Naive thymus-derived CD8-positive, alpha-beta T cell (primary cell): Measurements from ENCODE around the gene GSDMA. TPM values are rescaled to one million over a fixed set of nuclear protein-coding genes. Genes with fewer than 3 reads are reported as not detected.

Experiments
- ATAC-seq, 2 donors: fragments of 150-1000 bp; cut with Tn5 transposase in 1 of 2; sonication (Bioruptor Pico), chemical (Tn5 transposase) in 1 of 2; 1 replicate in 1 of 2; 2 replicates in 1 of 2; pipeline ENCODE4 v1.10.0; 2021; ENCODE audit warnings: mild to moderate bottlenecking in 2 of 2, moderate library complexity in 2 of 2
- POLR2A ChIA-PET: fragments of 350-600 bp; sonication (Branson Sonifier 250); formaldehyde crosslinking; loops from one replicate; lab custom pipeline; 2021; ENCODE audit warnings: antibody characterized with exemption; lab: Charles Lee
- DNase-seq, 10 donors: peaks; one replicate each; pipeline versions ENCODE4 v3.0.0 to v3.0.0-alpha.2; 2020 to 2022
- H3K27ac Mint-ChIP-seq, 10 donors: one replicate each; pipeline ENCODE4 v1.8.0; 2020 to 2022; ENCODE audit warnings: mild to moderate bottlenecking in 10 of 10, mixed read lengths in 10 of 10, moderate library complexity in 4 of 10, inconsistent platforms in 1 of 10
- H3K27me3 Mint-ChIP-seq, 5 donors: one replicate each; pipeline ENCODE4 v1.8.0; 2021 to 2022; ENCODE audit warnings: mixed read lengths in 5 of 5
- H3K36me3 Mint-ChIP-seq, 3 donors: one replicate each; pipeline ENCODE4 v1.8.0; 2020 to 2022; ENCODE audit warnings: mixed read lengths in 3 of 3, mild to moderate bottlenecking in 2 of 3, inconsistent platforms in 1 of 3
- H3K4me1 Mint-ChIP-seq, 4 donors: one replicate each; pipeline ENCODE4 v1.8.0; 2021 to 2022; ENCODE audit warnings: mixed read lengths in 4 of 4
- H3K4me3 Mint-ChIP-seq, 10 donors: one replicate each; pipeline ENCODE4 v1.8.0; 2020 to 2022; ENCODE audit warnings: mild to moderate bottlenecking in 10 of 10, mixed read lengths in 10 of 10, moderate library complexity in 6 of 10, inconsistent platforms in 1 of 10
- H3K9me3 Mint-ChIP-seq, 9 donors: one replicate each; pipeline ENCODE4 v1.8.0; 2020 to 2022; ENCODE audit warnings: mixed read lengths in 9 of 9, mild to moderate bottlenecking in 3 of 9, inconsistent platforms in 1 of 9, moderate library complexity in 1 of 9
- polyA plus RNA-seq, 3 donors: library from polyadenylated mRNA; unstranded; fragments of 300-500 nt; fragmentation: Illumina TruSeq; gene quantifications; one replicate each; pipeline ENCODE4 v1.2.3, GENCODE V29; 2021
- total RNA-seq, 8 experiments: library from RNA in 2 of 8; stranded (reverse) in 2 of 8; gene quantifications; one replicate each; pipeline ENCODE4 v1.2.3 and lab custom pipeline; 2021 to 2026

Gene GSDMA
- total and polyA plus RNA-seq, 5 experiments from 2014 or later: 0.16 to 0.65 (median 0.50) TPM; not detected in 2

- no peak overlapping the region for H3K4me3 Mint-ChIP-seq
Measured at GRCh38 chr17:40019140-40019991, 56.6 kb downstream of the GSDMA start.

GRCh38 chr17:40020146-40020545, 57.3 kb downstream of the GSDMA start:
- POLR2A ChIA-PET: interaction anchor here (0.6 kb wide), 1 partner anchor 40 kb away, joined by 4 read pairs; the partner anchor contains the start of gene PSMD3
- Mint-ChIP-seq H3K27me3 (no peaks in the 10 kb centered on the region), H3K4me1 (peaks cover 1 to 3% (median 2%) of the 10 kb centered on the region in 4 donors), H3K27ac (no peak overlapping the region), H3K4me3 (no peak overlapping the region), H3K9me3 (no peaks in the 10 kb centered on the region), H3K36me3 (peaks cover 0 to 46% (median 3%) of the 10 kb centered on the region in 3 donors)
- DNase-seq (peak in 1 of 10 donors; percentile 32), ATAC-seq (no peak)

More at GRCh38 chr17:40019140-40019991, 56.6 kb downstream of the GSDMA start:
- H3K27me3 Mint-ChIP-seq: no peaks in the 10 kb centered on the region
- POLR2A ChIA-PET: interaction anchor here (2.3 kb wide), 1 partner anchor 8 kb away, joined by 7 read pairs; no protein-coding TSS in a partner anchor
- H3K36me3 Mint-ChIP-seq: peaks cover 0 to 43% (median 3%) of the 10 kb centered on the region in 3 donors
- DNase-seq (peak in 1 of 10 donors; percentile 45), ATAC-seq (no peak)
- peaks cover 0 to 2% (median under 1%) of the 10 kb centered on the region in 4 donors for H3K4me1 Mint-ChIP-seq
- no peaks in the 10 kb centered on the region for H3K9me3 Mint-ChIP-seq
- H3K27ac Mint-ChIP-seq: peak overlapping the region in 4 of 10 donors; percentile 17 to 79 (median 44)

GRCh38 chr17:40021451-40021971, 58.7 kb downstream of the GSDMA start:
- no peaks in the 10 kb centered on the region for H3K9me3 Mint-ChIP-seq
- H3K27ac Mint-ChIP-seq: peak overlapping the region in 2 of 10 donors; percentile 20 to 46
- H3K36me3 Mint-ChIP-seq: peaks cover 0 to 58% (median 5%) of the 10 kb centered on the region in 3 donors
- POLR2A ChIA-PET: interaction anchor here (1.2 kb wide), 1 partner anchor 9 kb away, joined by 13 read pairs; no protein-coding TSS in a partner anchor
- no peaks in the 10 kb centered on the region for H3K27me3 Mint-ChIP-seq
- H3K4me3 Mint-ChIP-seq: no peak overlapping the region
- no peak for ATAC-seq
- no peak for DNase-seq
- H3K4me1 Mint-ChIP-seq: peaks cover 13 to 15% (median 15%) of the 10 kb centered on the region in 4 donors

- DNase-seq: no peak
- Mint-ChIP-seq H3K27ac (no peak overlapping the region), H3K9me3 (no peaks in the 10 kb centered on the region), H3K4me1 (peaks cover 19 to 25% (median 22%) of the 10 kb centered on the region in 4 donors), H3K36me3 (peaks cover 0 to 61% (median 5%) of the 10 kb centered on the region in 3 donors), H3K4me3 (no peak overlapping the region), H3K27me3 (no peaks in the 10 kb centered on the region)
- POLR2A ChIA-PET: interaction anchor here (0.6 to 1.2 kb wide), 2 partner anchors 10 to 1757 kb away, joined by 4 to 13 read pairs; no protein-coding TSS in a partner anchor
- ATAC-seq: no peak
Measured at GRCh38 chr17:40022497-40022896, 59.7 kb downstream of the GSDMA start.

GRCh38 chr17:40022961-40023541, 60.2 kb downstream of the GSDMA start:
- Mint-ChIP-seq H3K36me3 (peaks cover 0 to 66% (median 5%) of the 10 kb centered on the region in 3 donors), H3K9me3 (no peaks in the 10 kb centered on the region), H3K4me3 (no peak overlapping the region), H3K27me3 (no peaks in the 10 kb centered on the region), H3K4me1 (peaks cover 19 to 25% (median 22%) of the 10 kb centered on the region in 4 donors), H3K27ac (no peak overlapping the region)
- ATAC-seq: no peak
- no peak for DNase-seq
- POLR2A ChIA-PET: interaction anchor here (0.6 kb wide), 1 partner anchor 1756 kb away, joined by 4 read pairs; no protein-coding TSS in a partner anchor

- peaks cover 19 to 25% (median 22%) of the 10 kb centered on the region in 4 donors for H3K4me1 Mint-ChIP-seq
- peaks cover 0 to 68% (median 8%) of the 10 kb centered on the region in 3 donors for H3K36me3 Mint-ChIP-seq
- H3K9me3 Mint-ChIP-seq: no peaks in the 10 kb centered on the region
- no peak for DNase-seq
- no peak overlapping the region for H3K4me3 Mint-ChIP-seq
- POLR2A ChIA-PET: no interaction called here
- H3K27ac Mint-ChIP-seq: no peak overlapping the region
- no peaks in the 10 kb centered on the region for H3K27me3 Mint-ChIP-seq
- no peak for ATAC-seq
Measured at GRCh38 chr17:40023590-40024292, 60.9 kb downstream of the GSDMA start.

- peaks cover 0 to 71% (median 15%) of the 10 kb centered on the region in 3 donors for H3K36me3 Mint-ChIP-seq
- peaks cover 19 to 25% (median 22%) of the 10 kb centered on the region in 4 donors for H3K4me1 Mint-ChIP-seq
- H3K4me3 Mint-ChIP-seq: peak overlapping the region in 1 of 10 donors; percentile 58
- H3K27me3 Mint-ChIP-seq: no peaks in the 10 kb centered on the region
- no peak overlapping the region for H3K27ac Mint-ChIP-seq
- DNase-seq (no peak), ATAC-seq (no peak)
- POLR2A ChIA-PET: no interaction called here
- no peaks in the 10 kb centered on the region for H3K9me3 Mint-ChIP-seq
Measured at GRCh38 chr17:40024901-40025300, 62.1 kb downstream of the GSDMA start.

GRCh38 chr17:40025559-40025958, 62.8 kb downstream of the GSDMA start:
- no peaks in the 10 kb centered on the region for H3K27me3 Mint-ChIP-seq
- peak overlapping the region in 6 of 10 donors; percentile 1 to 79 (median 20) for H3K27ac Mint-ChIP-seq
- H3K4me1 Mint-ChIP-seq: peaks cover 19 to 25% (median 22%) of the 10 kb centered on the region in 4 donors
- POLR2A ChIA-PET: interaction anchor here (1.2 to 1.3 kb wide), 3 partner anchors 11 to 75 kb away, joined by 3 to 6 read pairs (median 4); partner anchors contain the start of genes CSF3 and NR1D1
- H3K4me3 Mint-ChIP-seq: peak overlapping the region in 8 of 10 donors; percentile 34 to 72 (median 54)
- no peak for ATAC-seq
- no peaks in the 10 kb centered on the region for H3K9me3 Mint-ChIP-seq
- H3K36me3 Mint-ChIP-seq: peaks cover 0 to 70% (median 15%) of the 10 kb centered on the region in 3 donors
- no peak for DNase-seq

GRCh38 chr17:40025991-40026815, 63.4 kb downstream of the GSDMA start:
- DNase-seq (peak in 7 of 10 donors; percentile 17 to 58 (median 40)), ATAC-seq (peak; percentile 76 to 80)
- Mint-ChIP-seq H3K4me3 (peak overlapping the region; percentile 34 to 72 (median 52)), H3K27ac (peak overlapping the region in 9 of 10 donors; percentile 1 to 79 (median 30)), H3K36me3 (peaks cover 0 to 70% (median 19%) of the 10 kb centered on the region in 3 donors), H3K4me1 (peaks cover 19 to 25% (median 22%) of the 10 kb centered on the region in 4 donors), H3K27me3 (no peaks in the 10 kb centered on the region), H3K9me3 (no peaks in the 10 kb centered on the region)
- POLR2A ChIA-PET: interaction anchor here (0.6 to 1.9 kb wide), 8 partner anchors 8 to 229 kb away, joined by 3 to 7 read pairs (median 5); partner anchors contain the start of genes CSF3, NR1D1 and THRA

GRCh38 chr17:40026816-40027613, 64.2 kb downstream of the GSDMA start:
- POLR2A ChIA-PET: interaction anchor here (0.6 to 1.9 kb wide), 9 partner anchors 9 to 175 kb away, joined by 3 to 7 read pairs (median 4); partner anchors contain the start of genes CSF3 and THRA
- H3K4me3 Mint-ChIP-seq: peak overlapping the region in 4 of 10 donors; percentile 33 to 55 (median 34)
- H3K9me3 Mint-ChIP-seq: no peaks in the 10 kb centered on the region
- peak overlapping the region in 1 of 10 donors; percentile 8 for H3K27ac Mint-ChIP-seq
- peak; percentile 88 for ATAC-seq
- H3K36me3 Mint-ChIP-seq: peaks cover 0 to 68% (median 15%) of the 10 kb centered on the region in 3 donors
- H3K4me1 Mint-ChIP-seq: peaks cover 17 to 25% (median 22%) of the 10 kb centered on the region in 4 donors
- peak; percentile 50 to 85 (median 74) for DNase-seq
- no peaks in the 10 kb centered on the region for H3K27me3 Mint-ChIP-seq
